A549 treated with CpdA at 1 μM for 4 hours (cell line): ENCODE data around the gene TF. TPM values are rescaled to one million over a fixed set of nuclear protein-coding genes. Genes with fewer than 3 reads are reported as not detected.

Source experiments
- total RNA-seq: library from RNA; stranded (reverse); fragments of 200-300 nt; extraction: Qiagen RNA extraction; gene quantifications from 5 replicates; pipeline ENCODE4 v1.2.3, GENCODE V29; 2022; ENCODE audit warnings: low read depth

TF gene
- 0.51 to 4.1 TPM (median 0.87 TPM) in 5 replicates for total RNA-seq

DNA sequence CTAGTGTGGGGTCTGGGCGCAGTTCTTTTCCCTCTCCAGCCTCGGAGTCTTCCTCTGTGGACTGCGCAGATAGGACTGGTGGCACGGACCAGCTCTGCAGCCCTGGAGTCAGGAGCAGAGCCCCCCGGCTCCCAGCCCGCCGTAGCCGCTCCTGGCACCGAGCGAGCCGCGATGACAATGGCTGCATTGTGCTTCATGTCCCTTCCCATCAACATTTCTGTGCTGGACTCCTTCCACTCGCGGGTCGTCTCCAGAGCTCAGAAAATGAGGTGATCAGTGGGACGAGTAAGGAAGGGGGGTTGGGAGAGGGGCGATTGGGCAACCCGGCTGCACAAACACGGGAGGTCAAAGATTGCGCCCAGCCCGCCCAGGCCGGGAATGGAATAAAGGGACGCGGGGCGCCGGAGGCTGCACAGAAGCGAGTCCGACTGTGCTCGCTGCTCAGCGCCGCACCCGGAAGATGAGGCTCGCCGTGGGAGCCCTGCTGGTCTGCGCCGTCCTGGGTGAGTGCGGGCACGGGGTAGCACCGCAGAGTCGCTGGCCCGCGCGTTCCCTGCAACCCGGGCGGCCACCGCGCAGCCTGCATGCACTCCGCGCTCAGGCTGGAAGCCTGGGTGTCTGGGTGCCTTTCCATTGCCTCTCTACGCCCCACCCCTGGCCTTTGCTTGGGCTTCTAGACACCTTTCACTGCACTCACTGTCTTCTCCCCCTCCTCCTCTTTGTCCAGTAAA lies at the start of gene TF:
Gene TF (plus strand): TSS at position 413 of the 731 bp plus-strand sequence. CDS start 48 bp downstream, at position 461.

DNA sequence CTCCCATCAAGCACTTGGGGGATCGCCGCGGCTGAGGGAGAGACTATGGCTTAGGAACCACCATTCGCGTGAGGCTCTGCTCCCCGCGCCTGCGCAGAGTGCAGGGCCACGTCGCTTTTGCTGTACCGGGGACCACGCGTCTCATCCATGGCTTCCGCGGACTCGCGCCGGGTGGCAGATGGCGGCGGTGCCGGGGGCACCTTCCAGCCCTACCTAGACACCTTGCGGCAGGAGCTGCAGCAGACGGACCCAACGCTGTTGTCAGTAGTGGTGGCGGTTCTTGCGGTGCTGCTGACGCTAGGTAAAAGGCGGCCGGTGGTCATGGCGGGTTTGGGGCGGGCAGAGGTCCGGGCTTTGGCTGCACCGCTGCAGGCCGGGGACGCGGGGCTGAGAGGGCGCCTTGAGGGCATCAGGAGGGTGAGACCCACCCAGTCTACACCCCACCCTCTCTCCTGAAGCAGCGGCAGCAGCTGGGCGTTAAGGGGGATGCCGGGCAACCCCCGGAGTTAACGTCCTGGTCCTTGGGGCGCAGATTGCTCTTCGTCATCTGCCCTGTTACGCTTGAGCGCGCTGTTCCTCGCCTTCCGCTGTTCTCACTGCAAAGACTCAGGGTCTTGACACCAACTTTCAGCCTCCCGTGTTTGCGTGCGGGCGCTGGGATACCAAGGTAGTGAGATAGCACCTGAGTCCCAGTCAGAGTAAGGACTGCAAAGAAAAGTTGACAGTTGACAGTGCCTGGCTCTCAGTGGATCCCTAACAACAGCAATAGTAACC lies 59.7 kb downstream of the TF start, which contains the start of gene SRPRB:
Gene SRPRB (plus strand): TSS at position 114 of the 774 bp plus-strand sequence. CDS start 34 bp downstream, at position 148.

Other genes with a start within 250 kb of the TF start
- 103 to 125 TPM (median 112 TPM) in 5 replicates for gene CDV3, start 172.7 kb upstream of the TF start, total RNA-seq
- gene TOPBP1, start 84.5 kb upstream of the TF start, total RNA-seq: 24.8 to 30.9 TPM (median 26.5 TPM) in 5 replicates
- gene SRPRB, start 59.4 kb downstream of the TF start, total RNA-seq: 58.0 to 80.3 TPM (median 65.8 TPM) in 5 replicates
- 0.76 to 2.4 TPM (median 2.3 TPM) in 5 replicates for gene RAB6B, start 149.5 kb downstream of the TF start, total RNA-seq